ENCODE results near the gene OGDHL. TPM values are rescaled to one million over a fixed set of nuclear protein-coding genes. Genes with fewer than 3 reads are reported as not detected.
A peak's percentile ranks its signal among the peaks of the same experiment; 100 is the strongest.
"Not testable (repeated sequence)": the region's sequence is repeated elsewhere in the genome, so short reads cannot be mapped to it uniquely, and the experiment has no call there.

Gene OGDHL
- total RNA-seq, 1 donor from 2014 or later: 2.5 TPM

DNA sequence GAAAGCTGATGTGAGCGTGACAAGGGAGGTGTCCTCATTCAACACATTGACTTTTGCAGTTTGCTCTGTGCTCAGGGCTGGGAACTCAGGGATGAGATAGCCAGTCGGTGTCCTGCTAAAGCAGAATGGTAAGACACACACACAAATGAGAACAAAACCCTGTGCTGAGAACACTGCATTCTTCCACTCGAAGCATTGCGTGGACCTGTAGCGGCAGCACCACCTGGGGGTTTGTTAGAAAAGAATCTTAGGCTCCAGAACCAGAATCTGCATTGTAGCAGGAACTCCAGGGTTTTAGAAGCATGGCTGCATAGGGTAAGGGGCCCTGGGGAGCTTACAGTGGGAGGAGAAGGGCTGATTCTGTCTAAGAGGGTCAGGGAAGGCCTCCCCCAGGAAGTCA, 21.5 kb upstream of the OGDHL start:
- Mint-ChIP-seq H3K27me3 (ENCODE audit: unreplicated experiment) (peaks cover 9% of the 10 kb centered on the region), H3K36me3 (ENCODE audit: unreplicated experiment) (no peaks in the 10 kb centered on the region), H3K9me3 (ENCODE audit: unreplicated experiment) (no peaks in the 10 kb centered on the region), H3K27ac (ENCODE audit: unreplicated experiment) (peak overlapping the region; percentile 48), H3K4me3 (ENCODE audit: unreplicated experiment) (peak overlapping the region; percentile 69), H3K4me1 (ENCODE audit: low read depth, unreplicated experiment) (peaks cover 27% of the 10 kb centered on the region)
- DNase-seq: no peak
- no peak for TF ChIP-seq CTCF (IDR thresholded peaks at IDR 0.05; ENCODE audit: partially characterized antibody, unreplicated experiment)

DNA sequence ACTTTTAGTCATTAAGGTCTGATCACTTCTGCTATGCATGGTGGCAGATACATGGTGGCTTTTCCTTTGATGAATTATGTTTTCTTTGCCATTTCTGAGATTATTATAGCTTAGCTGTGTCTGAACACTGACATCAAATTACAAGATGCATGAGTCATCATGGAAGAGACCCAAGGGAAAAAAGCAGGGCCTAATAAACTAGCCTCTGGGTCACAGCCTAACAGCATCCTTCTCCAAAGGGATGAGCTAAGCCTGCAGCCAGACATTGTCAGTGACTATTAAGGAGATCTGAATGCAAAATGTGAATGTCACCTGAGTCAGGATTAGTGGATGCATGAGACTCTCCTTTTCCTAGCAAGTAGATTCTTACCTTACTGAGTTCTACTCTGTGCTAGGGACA, 19.1 kb upstream of the OGDHL start:
- Mint-ChIP-seq H3K4me1 (ENCODE audit: low read depth, unreplicated experiment) (peaks cover 27% of the 10 kb centered on the region), H3K27ac (ENCODE audit: unreplicated experiment) (no peak overlapping the region), H3K9me3 (ENCODE audit: unreplicated experiment) (no peaks in the 10 kb centered on the region), H3K36me3 (ENCODE audit: unreplicated experiment) (no peaks in the 10 kb centered on the region), H3K27me3 (ENCODE audit: unreplicated experiment) (peaks cover 9% of the 10 kb centered on the region), H3K4me3 (ENCODE audit: unreplicated experiment) (no peak overlapping the region)
- no peak for DNase-seq
- TF ChIP-seq CTCF (IDR thresholded peaks at IDR 0.05; ENCODE audit: partially characterized antibody, unreplicated experiment): no peak

DNA sequence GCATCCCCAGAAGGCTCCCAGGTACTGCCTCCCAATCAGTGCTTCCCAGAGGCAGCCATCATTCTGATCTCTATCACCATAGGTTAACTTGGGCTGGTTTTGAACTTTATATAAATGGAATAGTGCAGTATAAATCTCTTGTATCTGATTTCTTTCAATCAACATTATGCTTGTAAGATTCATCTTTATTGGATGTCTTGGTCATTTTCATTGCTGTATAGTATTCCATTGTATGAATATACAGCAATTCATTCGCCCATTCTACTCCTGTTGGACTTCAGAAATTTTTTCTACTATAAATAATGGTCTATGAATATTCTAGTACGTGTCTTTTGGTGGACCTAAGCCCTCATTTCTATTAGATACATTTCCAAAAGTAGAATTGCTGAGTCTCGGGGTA, 16.1 kb upstream of the OGDHL start:
- Mint-ChIP-seq H3K27me3 (ENCODE audit: unreplicated experiment) (peaks cover 5% of the 10 kb centered on the region), H3K9me3 (ENCODE audit: unreplicated experiment) (no peaks in the 10 kb centered on the region), H3K4me1 (ENCODE audit: low read depth, unreplicated experiment) (peaks cover 8% of the 10 kb centered on the region), H3K4me3 (ENCODE audit: unreplicated experiment) (no peak overlapping the region), H3K36me3 (ENCODE audit: unreplicated experiment) (no peaks in the 10 kb centered on the region), H3K27ac (ENCODE audit: unreplicated experiment) (no peak overlapping the region)
- no peak for TF ChIP-seq CTCF (IDR thresholded peaks at IDR 0.05; ENCODE audit: partially characterized antibody, unreplicated experiment)
- no peak for DNase-seq

DNA sequence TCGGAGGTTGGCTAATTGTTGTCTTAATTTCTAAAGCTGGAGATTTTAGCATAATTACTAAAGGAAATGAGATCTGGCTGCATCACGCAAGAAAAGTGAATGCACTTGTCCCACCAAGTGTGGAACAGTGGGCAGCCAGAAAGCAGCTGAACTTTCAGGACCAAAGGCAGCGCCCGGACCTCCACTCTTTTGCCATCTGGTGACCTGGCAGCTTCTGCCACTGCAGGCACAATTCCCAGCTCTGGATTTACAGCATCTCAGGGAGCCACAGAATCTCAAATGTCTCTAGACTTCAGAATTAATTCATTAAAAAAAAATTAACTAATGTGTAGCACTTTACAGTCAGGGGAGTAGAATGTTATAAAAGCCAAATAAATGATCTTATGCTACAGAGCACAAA, 14.7 kb upstream of the OGDHL start:
- no peak for DNase-seq
- no peak overlapping the region for H3K27ac Mint-ChIP-seq (ENCODE audit: unreplicated experiment)
- H3K36me3 Mint-ChIP-seq (ENCODE audit: unreplicated experiment): no peaks in the 10 kb centered on the region
- H3K9me3 Mint-ChIP-seq (ENCODE audit: unreplicated experiment): no peaks in the 10 kb centered on the region
- H3K27me3 Mint-ChIP-seq (ENCODE audit: unreplicated experiment): peaks cover 5% of the 10 kb centered on the region
- TF ChIP-seq CTCF (IDR thresholded peaks at IDR 0.05; ENCODE audit: partially characterized antibody, unreplicated experiment): no peak
- peaks cover 6% of the 10 kb centered on the region for H3K4me1 Mint-ChIP-seq (ENCODE audit: low read depth, unreplicated experiment)
- no peak overlapping the region for H3K4me3 Mint-ChIP-seq (ENCODE audit: unreplicated experiment)

DNA sequence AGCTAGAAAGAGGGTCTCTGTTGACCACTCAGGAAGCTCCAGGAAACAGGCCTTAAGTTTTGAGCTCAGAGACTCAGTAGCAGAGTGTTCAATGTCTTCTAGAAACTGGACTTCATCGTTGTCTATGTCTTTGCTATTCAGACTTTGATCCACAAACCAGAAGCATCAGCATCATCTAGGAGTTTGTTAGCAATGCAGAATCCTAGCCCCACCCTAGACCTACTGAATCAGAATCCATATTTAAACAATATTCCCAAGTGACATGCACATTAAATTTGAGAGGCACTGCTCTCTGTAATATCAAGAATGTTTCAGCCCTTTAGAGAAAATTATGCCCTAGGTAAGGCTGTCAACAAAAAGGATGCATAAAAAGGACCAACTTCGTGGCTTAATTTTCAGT, 12.9 kb upstream of the OGDHL start:
- no peaks in the 10 kb centered on the region for H3K36me3 Mint-ChIP-seq (ENCODE audit: unreplicated experiment)
- no peak for TF ChIP-seq CTCF (IDR thresholded peaks at IDR 0.05; ENCODE audit: partially characterized antibody, unreplicated experiment)
- no peaks in the 10 kb centered on the region for H3K4me1 Mint-ChIP-seq (ENCODE audit: low read depth, unreplicated experiment)
- no peak overlapping the region for H3K27ac Mint-ChIP-seq (ENCODE audit: unreplicated experiment)
- no peaks in the 10 kb centered on the region for H3K9me3 Mint-ChIP-seq (ENCODE audit: unreplicated experiment)
- no peak for DNase-seq
- peaks cover under 1% of the 10 kb centered on the region for H3K27me3 Mint-ChIP-seq (ENCODE audit: unreplicated experiment)
- H3K4me3 Mint-ChIP-seq (ENCODE audit: unreplicated experiment): no peak overlapping the region

GRCh38 chr10:49772944-49773343, 10.8 kb upstream of the OGDHL start:
- not testable (repeated sequence) for H3K27ac Mint-ChIP-seq (ENCODE audit: unreplicated experiment); H3K4me1 Mint-ChIP-seq (ENCODE audit: low read depth, unreplicated experiment); H3K9me3 Mint-ChIP-seq (ENCODE audit: unreplicated experiment); DNase-seq; H3K36me3 Mint-ChIP-seq (ENCODE audit: unreplicated experiment); H3K27me3 Mint-ChIP-seq (ENCODE audit: unreplicated experiment); H3K4me3 Mint-ChIP-seq (ENCODE audit: unreplicated experiment)

- H3K27ac Mint-ChIP-seq (ENCODE audit: unreplicated experiment); H3K4me3 Mint-ChIP-seq (ENCODE audit: unreplicated experiment); DNase-seq; H3K9me3 Mint-ChIP-seq (ENCODE audit: unreplicated experiment); H3K27me3 Mint-ChIP-seq (ENCODE audit: unreplicated experiment); H3K4me1 Mint-ChIP-seq (ENCODE audit: low read depth, unreplicated experiment): not testable (repeated sequence)
- H3K36me3 Mint-ChIP-seq (ENCODE audit: unreplicated experiment): peaks cover 11% of the 10 kb centered on the region
Measured at GRCh38 chr10:49771046-49771445, 8.9 kb upstream of the OGDHL start.

Measured in glutamatergic neuron (in vitro differentiated cells).